Osteoblast (primary cell): ENCODE results near the gene SLC7A8. TPM values are rescaled to one million over a fixed set of nuclear protein-coding genes. Genes with fewer than 3 reads are reported as not detected.

ENCODE experiments used
- DNase-seq: peaks from one replicate; pipeline ENCODE4 v3.0.0; 2011; ENCODE audit warnings: low spot score, mixed read lengths; ENCODE audit not compliant: insufficient read length; ENCODE audit errors: missing footprints
- H2AFZ ChIP-seq: 2 replicates; pipeline ENCODE4 v1.6.0; 2011; ENCODE audit warnings: mild to moderate bottlenecking, low read length
- H3K27ac ChIP-seq: 2 replicates; pipeline ENCODE4 v1.5.1; 2011; ENCODE audit warnings: mild to moderate bottlenecking, low read depth, low read length, moderate library complexity
- H3K27me3 ChIP-seq: 2 replicates; pipeline ENCODE4 v1.6.0; 2012; ENCODE audit warnings: mild to moderate bottlenecking, control low read depth, inconsistent platforms, low read length, moderate library complexity; ENCODE audit not compliant: insufficient read depth
- H3K36me3 ChIP-seq: 2 replicates; pipeline ENCODE4 v1.5.1; 2011; ENCODE audit warnings: mild to moderate bottlenecking, low read length, control low read depth, moderate library complexity; ENCODE audit not compliant: insufficient read depth
- H3K4me1 ChIP-seq: 2 replicates; pipeline ENCODE4 v1.5.1; 2011; ENCODE audit warnings: mild to moderate bottlenecking, low read length, control low read depth, moderate library complexity; ENCODE audit not compliant: insufficient read depth
- H3K4me2 ChIP-seq: 2 replicates; pipeline ENCODE4 v1.6.0; 2011; ENCODE audit warnings: mild to moderate bottlenecking, low read length; ENCODE audit not compliant: insufficient read depth
- H3K4me3 ChIP-seq: fragments of 200-600 bp; sonication (generic); 3 replicates; pipeline ENCODE4 v1.5.1; 2012; ENCODE audit warnings: mild to moderate bottlenecking, low read length, inconsistent platforms; ENCODE audit not compliant: insufficient read depth
- H3K79me2 ChIP-seq: 2 replicates; pipeline ENCODE4 v1.6.0; 2012; ENCODE audit warnings: mild to moderate bottlenecking, low read length, control low read depth, inconsistent platforms; ENCODE audit not compliant: insufficient read depth
- H3K9me3 ChIP-seq: 2 replicates; pipeline ENCODE4 v1.5.1; 2011; ENCODE audit warnings: low read depth, low read length, control low read depth
- H4K20me1 ChIP-seq: 2 replicates; pipeline ENCODE4 v1.6.0; 2012; ENCODE audit warnings: mild to moderate bottlenecking, low read length, control low read depth; ENCODE audit not compliant: insufficient read depth
- total RNA-seq: library from RNA; depleted of rRNA; stranded (reverse); fragments of >200 nt; gene quantifications from 2 replicates; pipeline ENCODE4 v1.2.3, GENCODE V29; 2012
- TF ChIP-seq, protein P1 (sequence below): IDR thresholded peaks from 2 replicates; pipeline ENCODE4 v1.5.1; 2011; ENCODE audit warnings: mild to moderate bottlenecking, low read depth, low read length, moderate library complexity; ENCODE audit errors: extremely low read depth

SLC7A8 gene
- total RNA-seq, 1 donor: 4.3 TPM

DNA sequence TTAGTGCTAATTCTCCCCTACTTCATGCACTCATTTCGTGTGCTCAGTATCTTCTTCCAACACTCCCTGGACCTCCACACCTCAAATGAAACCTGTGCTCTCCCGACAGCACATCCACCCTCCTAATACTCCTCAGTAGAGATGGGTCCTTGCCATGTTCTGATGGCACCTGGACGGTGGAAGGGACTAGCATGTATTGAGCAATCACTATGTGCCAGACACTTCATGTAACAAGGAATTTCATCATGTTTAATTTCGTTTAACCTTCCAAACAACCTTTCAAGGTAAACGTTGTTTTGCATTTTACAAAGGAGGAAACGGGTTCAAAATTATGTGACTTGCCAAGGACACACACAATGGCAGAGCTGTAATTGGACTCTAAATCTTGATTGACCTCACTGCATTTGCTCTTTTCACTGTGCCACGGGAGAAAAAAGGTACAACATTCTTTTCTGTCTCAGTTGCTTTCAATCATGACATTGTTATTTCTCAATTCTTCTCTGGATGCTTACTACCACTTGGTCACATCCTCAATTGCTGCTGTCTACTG is 12.2 kb upstream of the SLC7A8 start:
- Histone ChIP-seq H2AFZ (no peak overlapping the region), H3K4me3 (no peak overlapping the region)

DNA sequence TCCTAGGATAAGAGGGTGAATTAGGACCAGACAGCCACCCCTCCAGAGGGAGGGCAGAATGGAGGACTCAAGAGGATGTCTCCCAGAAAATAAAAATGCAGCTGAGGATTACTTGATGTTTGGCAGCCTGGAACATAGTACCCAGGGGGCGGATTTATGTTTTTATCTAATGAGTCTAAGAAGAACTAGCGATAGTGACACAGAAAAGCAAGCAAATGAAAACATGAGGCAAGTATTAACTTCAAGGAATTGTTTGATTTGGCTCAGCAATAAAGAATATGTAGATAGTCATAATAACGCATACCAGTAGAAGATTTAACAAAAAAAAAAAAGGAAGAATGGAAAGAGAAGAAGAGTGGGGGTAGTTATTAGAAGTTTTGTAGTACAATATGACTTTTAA is 10.0 kb upstream of the SLC7A8 start:
- DNase-seq: no peak
- H3K9me3 ChIP-seq: peaks cover 1% of the 10 kb centered on the region
- no peak overlapping the region for H3K4me2 ChIP-seq
- H3K79me2 ChIP-seq: no peaks in the 10 kb centered on the region
- H3K27me3 ChIP-seq: peaks cover 12% of the 10 kb centered on the region
- TF ChIP-seq, protein P1, sequence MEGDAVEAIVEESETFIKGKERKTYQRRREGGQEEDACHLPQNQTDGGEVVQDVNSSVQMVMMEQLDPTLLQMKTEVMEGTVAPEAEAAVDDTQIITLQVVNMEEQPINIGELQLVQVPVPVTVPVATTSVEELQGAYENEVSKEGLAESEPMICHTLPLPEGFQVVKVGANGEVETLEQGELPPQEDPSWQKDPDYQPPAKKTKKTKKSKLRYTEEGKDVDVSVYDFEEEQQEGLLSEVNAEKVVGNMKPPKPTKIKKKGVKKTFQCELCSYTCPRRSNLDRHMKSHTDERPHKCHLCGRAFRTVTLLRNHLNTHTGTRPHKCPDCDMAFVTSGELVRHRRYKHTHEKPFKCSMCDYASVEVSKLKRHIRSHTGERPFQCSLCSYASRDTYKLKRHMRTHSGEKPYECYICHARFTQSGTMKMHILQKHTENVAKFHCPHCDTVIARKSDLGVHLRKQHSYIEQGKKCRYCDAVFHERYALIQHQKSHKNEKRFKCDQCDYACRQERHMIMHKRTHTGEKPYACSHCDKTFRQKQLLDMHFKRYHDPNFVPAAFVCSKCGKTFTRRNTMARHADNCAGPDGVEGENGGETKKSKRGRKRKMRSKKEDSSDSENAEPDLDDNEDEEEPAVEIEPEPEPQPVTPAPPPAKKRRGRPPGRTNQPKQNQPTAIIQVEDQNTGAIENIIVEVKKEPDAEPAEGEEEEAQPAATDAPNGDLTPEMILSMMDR: no peak
- no peak overlapping the region for H2AFZ ChIP-seq
- H4K20me1 ChIP-seq: no peaks in the 10 kb centered on the region
- no peaks in the 10 kb centered on the region for H3K36me3 ChIP-seq
- no peak overlapping the region for H3K27ac ChIP-seq
- H3K4me1 ChIP-seq: no peaks in the 10 kb centered on the region
- H3K4me3 ChIP-seq: no peak overlapping the region

More for the DNA sequence above, 12.2 kb upstream of the SLC7A8 start:
- TF ChIP-seq, protein P1: no peak
- H3K9me3 ChIP-seq: peaks cover 1% of the 10 kb centered on the region
- no peaks in the 10 kb centered on the region for H4K20me1 ChIP-seq
- no peak overlapping the region for H3K4me2 ChIP-seq
- DNase-seq: no peak
- no peaks in the 10 kb centered on the region for H3K79me2 ChIP-seq
- no peak overlapping the region for H3K27ac ChIP-seq
- no peaks in the 10 kb centered on the region for H3K36me3 ChIP-seq
- no peaks in the 10 kb centered on the region for H3K4me1 ChIP-seq
- H3K27me3 ChIP-seq: peaks cover 12% of the 10 kb centered on the region

DNA sequence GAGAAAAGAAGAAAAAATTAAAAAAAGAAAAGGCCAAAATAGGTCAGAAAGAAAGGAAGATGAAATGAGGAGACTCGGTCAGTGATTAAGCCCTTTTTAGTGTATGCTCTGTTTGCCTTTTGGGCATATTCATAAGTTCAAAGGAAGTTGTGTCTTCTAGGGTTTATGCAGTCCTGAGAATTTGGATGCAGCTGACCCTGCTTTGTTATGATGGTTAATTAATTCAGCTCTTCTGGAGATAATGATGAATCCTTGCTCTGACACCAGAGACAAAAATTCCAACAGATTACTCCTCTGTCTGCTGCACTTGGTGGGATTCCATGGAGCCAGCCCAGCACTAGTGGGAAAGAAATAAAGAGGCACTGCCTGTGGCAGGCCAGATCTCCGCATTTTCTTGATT is 4.5 kb upstream of the SLC7A8 start:
- H3K27me3 ChIP-seq: no peaks in the 10 kb centered on the region
- no peak overlapping the region for H2AFZ ChIP-seq
- H3K4me3 ChIP-seq: no peak overlapping the region
- no peaks in the 10 kb centered on the region for H3K9me3 ChIP-seq
- peaks cover 4% of the 10 kb centered on the region for H3K4me1 ChIP-seq
- no peak for DNase-seq
- H3K36me3 ChIP-seq: no peaks in the 10 kb centered on the region
- H3K4me2 ChIP-seq: no peak overlapping the region
- H3K79me2 ChIP-seq: no peaks in the 10 kb centered on the region
- no peaks in the 10 kb centered on the region for H4K20me1 ChIP-seq
- TF ChIP-seq, protein P1: no peak
- H3K27ac ChIP-seq: no peak overlapping the region

DNA sequence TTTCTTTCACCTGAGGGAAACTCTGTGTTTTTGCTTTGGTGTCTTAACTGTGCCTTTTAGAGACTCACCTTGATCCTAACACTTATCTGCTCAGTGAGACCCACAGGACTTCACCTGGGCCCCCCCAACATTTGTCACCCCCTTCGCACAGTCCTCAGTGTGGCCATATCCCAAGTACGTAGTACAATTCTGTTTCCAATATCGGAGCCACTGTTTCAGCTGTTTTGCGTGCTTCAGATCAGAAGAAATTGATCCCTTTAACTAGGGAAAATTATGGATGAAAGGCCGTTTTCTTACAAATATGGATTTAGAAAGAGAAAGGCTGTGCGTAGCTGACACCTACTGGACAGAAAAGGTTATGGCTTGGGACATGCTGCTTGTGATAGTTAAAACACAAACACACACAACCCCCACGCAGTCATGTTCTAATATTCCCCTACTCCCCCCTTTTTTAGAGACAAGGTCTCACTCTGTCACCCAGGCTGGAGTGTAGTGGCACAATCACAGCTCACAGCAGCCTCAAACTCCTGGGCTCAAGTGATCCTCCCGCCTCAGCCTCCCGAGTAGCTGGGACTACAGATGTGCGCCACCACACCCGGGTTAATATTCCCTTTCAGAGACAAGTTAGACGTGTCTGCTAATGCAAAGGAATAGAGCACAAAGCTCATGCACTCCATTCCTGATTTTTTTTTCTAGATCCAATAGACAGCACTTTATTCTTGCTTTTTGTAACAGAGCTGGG is 3.6 kb upstream of the SLC7A8 start:
- Histone ChIP-seq H2AFZ (no peak overlapping the region), H3K27ac (no peak overlapping the region), H4K20me1 (no peaks in the 10 kb centered on the region), H3K79me2 (no peaks in the 10 kb centered on the region), H3K9me3 (no peaks in the 10 kb centered on the region), H3K27me3 (peaks cover 5% of the 10 kb centered on the region), H3K36me3 (no peaks in the 10 kb centered on the region), H3K4me2 (no peak overlapping the region), H3K4me1 (peaks cover 10% of the 10 kb centered on the region), H3K4me3 (no peak overlapping the region)
- TF ChIP-seq, protein P1: peak; percentile 84
- DNase-seq: peak; percentile 85
